ENCODE measurements around the gene MTHFS. TPM values are rescaled to one million over a fixed set of nuclear protein-coding genes. Genes with fewer than 3 reads are reported as not detected.
"Not testable (repeated sequence)": the region's sequence is repeated elsewhere in the genome, so short reads cannot be mapped to it uniquely, and the experiment has no call there.

Gene MTHFS
- total RNA-seq, 1 experiment from 2014 or later: 27.1 TPM

DNA sequence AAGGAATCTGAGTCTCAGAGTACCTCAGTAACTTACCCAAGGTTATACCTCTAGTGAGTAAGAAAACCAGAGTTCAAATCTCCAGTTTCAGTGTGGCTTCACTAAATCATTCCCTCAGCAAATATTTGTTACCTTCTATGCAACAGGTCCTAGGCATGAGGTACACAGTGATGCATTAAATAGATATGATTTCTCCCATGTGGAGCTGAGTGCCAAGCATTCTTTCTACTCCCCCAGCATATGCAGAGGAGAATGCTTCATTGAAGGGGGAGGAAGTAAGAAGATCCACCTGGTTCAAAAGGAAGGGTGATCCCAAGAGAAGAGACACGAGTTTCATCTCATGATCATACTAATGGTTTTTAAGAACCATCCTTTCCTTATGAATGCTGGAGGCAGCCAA, 6.8 kb upstream of the MTHFS start:
- no peak for DNase-seq
- POLR2A ChIA-PET (ENCODE audit: unreplicated experiment): interaction anchor here (0.7 kb wide), 1 partner anchor 20 kb away, joined by 5 read pairs; no protein-coding TSS in a partner anchor
- peaks cover 11% of the 10 kb centered on the region for H3K4me1 ChIP-seq (replicated peaks; ENCODE audit: insufficient read depth)
- no peak overlapping the region for H3K4me3 ChIP-seq
- H4K20me1 ChIP-seq (ENCODE audit: insufficient read depth): no peaks in the 10 kb centered on the region
- peaks cover 5% of the 10 kb centered on the region; the same call in 1 of the 2 replicates for H3F3A ChIP-seq (ENCODE audit: insufficient read depth, low read depth)
- H3K9me2 ChIP-seq (ENCODE audit: insufficient read depth): no peaks in the 10 kb centered on the region
- BruUV-seq (replicated peaks): no TSS peak
- H3K79me2 ChIP-seq (ENCODE audit: low read depth): no peaks in the 10 kb centered on the region
- H3K9me3 ChIP-seq (ENCODE audit: insufficient read depth, low read depth): no peaks in the 10 kb centered on the region
- CTCF ChIA-PET: no interaction called here
- H3K4me2 ChIP-seq: no peak overlapping the region
- no peak for TF ChIP-seq CTCF (conservative IDR thresholded peaks at IDR 0.05)
- no peak for TF ChIP-seq EZH2 (IDR thresholded peaks at IDR 0.05; ENCODE audit: low read depth)
- intact Hi-C loops (cut with micrococcal nuclease; ENCODE audit: unreplicated experiment): no loop called here
- H2AFZ ChIP-seq: no peak overlapping the region
- H3K27me3 ChIP-seq (ENCODE audit: insufficient read depth, low read depth): no peaks in the 10 kb centered on the region
- H3K27ac ChIP-seq: no peak overlapping the region
- H3K36me3 ChIP-seq (ENCODE audit: low read depth): no peaks in the 10 kb centered on the region; the same call in 1 of the 2 replicates

- Histone ChIP-seq H3K27ac (no peak overlapping the region), H3K9me2 (ENCODE audit: insufficient read depth) (no peaks in the 10 kb centered on the region), H3K36me3 (ENCODE audit: low read depth) (no peaks in the 10 kb centered on the region), H2AFZ (no peak overlapping the region), H3K4me3 (no peak overlapping the region), H3K4me2 (no peak overlapping the region), H3F3A (ENCODE audit: insufficient read depth, low read depth) (peaks cover 10% of the 10 kb centered on the region; the same call in 1 of the 2 replicates), H3K27me3 (ENCODE audit: insufficient read depth, low read depth) (no peaks in the 10 kb centered on the region), H3K9me3 (ENCODE audit: insufficient read depth, low read depth) (no peaks in the 10 kb centered on the region), H3K79me2 (ENCODE audit: low read depth) (no peaks in the 10 kb centered on the region), H4K20me1 (ENCODE audit: insufficient read depth) (no peaks in the 10 kb centered on the region), H3K4me1 (replicated peaks; ENCODE audit: insufficient read depth) (peaks cover 16% of the 10 kb centered on the region)
- no TSS peak for BruUV-seq (replicated peaks)
- intact Hi-C loops (cut with micrococcal nuclease; ENCODE audit: unreplicated experiment): no loop called here
- ChIA-PET POLR2A (ENCODE audit: unreplicated experiment) (interaction anchor here (0.7 kb wide), 1 partner anchor 21 kb away, joined by 5 read pairs; no protein-coding TSS in a partner anchor), CTCF (no interaction called here)
- TF ChIP-seq EZH2 (IDR thresholded peaks at IDR 0.05; ENCODE audit: low read depth) (no peak), CTCF (conservative IDR thresholded peaks at IDR 0.05) (no peak)
- DNase-seq: no peak
These were observed 6.3 kb upstream of the MTHFS start for GRCh38 chr15:79903144-79903543.

DNA sequence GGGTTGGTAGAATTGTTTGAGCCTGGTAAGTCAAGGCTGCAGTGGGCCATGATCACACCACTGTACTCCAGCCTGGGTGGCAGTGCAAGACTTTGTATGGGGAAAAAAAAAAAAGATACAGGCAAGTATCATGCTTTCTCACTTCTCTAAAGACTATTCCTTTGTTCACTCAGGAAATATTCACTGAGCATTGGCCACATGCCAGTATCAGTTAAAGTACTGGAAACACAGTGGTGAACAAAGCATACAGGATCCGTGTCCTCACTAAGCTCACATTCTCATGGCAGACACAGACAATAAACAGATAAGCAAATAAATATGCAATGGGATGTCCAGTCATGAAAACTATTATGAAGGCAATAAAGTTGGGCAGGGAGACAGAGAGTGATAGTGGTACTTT, 5.1 kb upstream of the MTHFS start:
- Histone ChIP-seq H3K4me3 (no peak overlapping the region), H3K27me3 (ENCODE audit: insufficient read depth, low read depth) (no peaks in the 10 kb centered on the region), H3K79me2 (ENCODE audit: low read depth) (no peaks in the 10 kb centered on the region), H4K20me1 (ENCODE audit: insufficient read depth) (no peaks in the 10 kb centered on the region), H3K4me1 (replicated peaks; ENCODE audit: insufficient read depth) (peaks cover 25% of the 10 kb centered on the region), H3K4me2 (no peak overlapping the region), H3K9me2 (ENCODE audit: insufficient read depth) (no peaks in the 10 kb centered on the region), H3K36me3 (ENCODE audit: low read depth) (no peaks in the 10 kb centered on the region), H3F3A (ENCODE audit: insufficient read depth, low read depth) (peaks cover 10% of the 10 kb centered on the region; the same call in 1 of the 2 replicates), H3K9me3 (ENCODE audit: insufficient read depth, low read depth) (no peaks in the 10 kb centered on the region), H3K27ac (no peak overlapping the region), H2AFZ (no peak overlapping the region)
- intact Hi-C loops (cut with micrococcal nuclease; ENCODE audit: unreplicated experiment): no loop called here
- TF ChIP-seq EZH2 (IDR thresholded peaks at IDR 0.05; ENCODE audit: low read depth): no peak
- TF ChIP-seq CTCF (conservative IDR thresholded peaks at IDR 0.05): no peak
- POLR2A ChIA-PET (ENCODE audit: unreplicated experiment): no interaction called here
- BruUV-seq (replicated peaks): no TSS peak
- DNase-seq: no peak
- CTCF ChIA-PET: no interaction called here

GRCh38 chr15:79900818-79901378, 4.1 kb upstream of the MTHFS start:
- CTCF ChIA-PET; H3K36me3 ChIP-seq (ENCODE audit: low read depth); POLR2A ChIA-PET (ENCODE audit: unreplicated experiment); H3K27ac ChIP-seq; H4K20me1 ChIP-seq (ENCODE audit: insufficient read depth); H3F3A ChIP-seq (ENCODE audit: insufficient read depth, low read depth); H3K79me2 ChIP-seq (ENCODE audit: low read depth); H2AFZ ChIP-seq; DNase-seq; H3K9me2 ChIP-seq (ENCODE audit: insufficient read depth); H3K4me3 ChIP-seq; H3K9me3 ChIP-seq (ENCODE audit: insufficient read depth, low read depth); BruUV-seq (replicated peaks); intact Hi-C loops (cut with micrococcal nuclease; ENCODE audit: unreplicated experiment); H3K27me3 ChIP-seq (ENCODE audit: insufficient read depth, low read depth); H3K4me2 ChIP-seq: not testable (repeated sequence)
- H3K4me1 ChIP-seq (replicated peaks; ENCODE audit: insufficient read depth): peaks cover 26% of the 10 kb centered on the region

Data from PC-9 (cell line).